HG02759 (cell line): ENCODE measurements around the gene PPP1R3G.

Experiments
- ATAC-seq: cut with Tn5 transposase; IDR thresholded peaks from one replicate; pipeline ENCODE4 v1.9.1; 2021; ENCODE audit warnings: mild to moderate bottlenecking, moderate library complexity; ENCODE audit not compliant: unreplicated experiment

The PPP1R3G gene

GRCh38 chr6:5071216-5071615 lies 13.9 kb upstream of the PPP1R3G start:
- no peak for ATAC-seq

- ATAC-seq, result no peak
These were observed 12.7 kb upstream of the PPP1R3G start for GRCh38 chr6:5072440-5072839.

- no peak for ATAC-seq
These were observed 11.1 kb upstream of the PPP1R3G start for GRCh38 chr6:5073992-5074391.

- ATAC-seq, result no peak
These were observed 8.2 kb upstream of the PPP1R3G start for GRCh38 chr6:5076931-5077330.

- ATAC-seq, result peak; percentile 54
These were observed 6.9 kb upstream of the PPP1R3G start for GRCh38 chr6:5078121-5078669.

GRCh38 chr6:5079692-5080091 lies 5.4 kb upstream of the PPP1R3G start:
- ATAC-seq, result no peak

- no peak for ATAC-seq
These were observed 4.6 kb upstream of the PPP1R3G start for GRCh38 chr6:5080574-5080973.

GRCh38 chr6:5081182-5081581 lies 4.0 kb upstream of the PPP1R3G start:
- ATAC-seq, result no peak

GRCh38 chr6:5081955-5082354 lies 3.2 kb upstream of the PPP1R3G start:
- ATAC-seq, result no peak

GRCh38 chr6:5082487-5083306 lies 2.4 kb upstream of the PPP1R3G start:
- ATAC-seq, result no peak

- no peak for ATAC-seq
These were observed 1.9 kb upstream of the PPP1R3G start for GRCh38 chr6:5083307-5083583.

- ATAC-seq, result no peak
These were observed 1.3 kb upstream of the PPP1R3G start for GRCh38 chr6:5083813-5084359.

- peak; percentile 25 for ATAC-seq
These were observed 771 bp upstream of the PPP1R3G start for GRCh38 chr6:5084360-5084780.

- peak; percentile 30 for ATAC-seq
These were observed 630 bp downstream of the PPP1R3G start for GRCh38 chr6:5085648-5086293.

- ATAC-seq, result peak; percentile 6
These were observed 1.3 kb downstream of the PPP1R3G start for GRCh38 chr6:5086294-5086890.

GRCh38 chr6:5087389-5087788 lies 2.2 kb downstream of the PPP1R3G start:
- ATAC-seq, result no peak

- no peak for ATAC-seq
These were observed 3.6 kb downstream of the PPP1R3G start for GRCh38 chr6:5088780-5089179.

GRCh38 chr6:5089481-5090438 lies 4.6 kb downstream of the PPP1R3G start:
- ATAC-seq, result no peak

GRCh38 chr6:5090603-5091002 lies 5.5 kb downstream of the PPP1R3G start:
- ATAC-seq, result no peak

- ATAC-seq, result no peak
These were observed 6.3 kb downstream of the PPP1R3G start for GRCh38 chr6:5091210-5092069.
